ENCODE results near the gene SV2C.

SV2C gene

GRCh38 chr5:76310208-76310607, 227.0 kb downstream of the SV2C start:
- Histone ChIP-seq H3K4me2 (ENCODE audit: low read depth, low read length, poor library complexity, severe bottlenecking) (no peak overlapping the region), H3K79me2 (ENCODE audit: insufficient read depth, low read length) (no peaks in the 10 kb centered on the region), H3K36me3 (ENCODE audit: insufficient read depth, low read length) (no peaks in the 10 kb centered on the region), H3K4me3 (ENCODE audit: low read length, poor library complexity, severe bottlenecking) (no peak overlapping the region), H2AFZ (ENCODE audit: low read length) (no peak overlapping the region), H3K27me3 (ENCODE audit: insufficient read depth, low read length, poor library complexity, severe bottlenecking) (no peaks in the 10 kb centered on the region), H3K4me1 (ENCODE audit: insufficient read depth, low read length, poor library complexity, severe bottlenecking) (peaks cover 5% of the 10 kb centered on the region), H3K9me3 (ENCODE audit: insufficient read depth, low read depth, low read length) (no peaks in the 10 kb centered on the region), H3F3A (ENCODE audit: low read depth) (no peaks in the 10 kb centered on the region), H4K20me1 (ENCODE audit: insufficient read depth, low read length, poor library complexity, severe bottlenecking) (no peaks in the 10 kb centered on the region), H3K9me2 (replicated peaks; ENCODE audit: low read depth, low read length) (no peaks in the 10 kb centered on the region), H3K9ac (ENCODE audit: low read depth, low read length, poor library complexity, severe bottlenecking) (no peak overlapping the region)
- no peak for TF ChIP-seq EZH2phosphoT487 (IDR thresholded peaks at IDR 0.05; ENCODE audit: borderline replicate concordance)
- no peak for TF ChIP-seq CTCF (conservative IDR thresholded peaks at IDR 0.05; ENCODE audit: low read length)

GRCh38 chr5:76312783-76313182, 229.6 kb downstream of the SV2C start:
- no peak overlapping the region for H3K9ac ChIP-seq (ENCODE audit: low read depth, low read length, poor library complexity, severe bottlenecking)
- H3K4me2 ChIP-seq (ENCODE audit: low read depth, low read length, poor library complexity, severe bottlenecking) = no peak overlapping the region
- no peaks in the 10 kb centered on the region for H3K36me3 ChIP-seq (ENCODE audit: insufficient read depth, low read length)
- H3K9me2 ChIP-seq (replicated peaks; ENCODE audit: low read depth, low read length) = no peaks in the 10 kb centered on the region
- H3K4me3 ChIP-seq (ENCODE audit: low read length, poor library complexity, severe bottlenecking) = no peak overlapping the region
- no peaks in the 10 kb centered on the region for H3K79me2 ChIP-seq (ENCODE audit: insufficient read depth, low read length)
- H3K9me3 ChIP-seq (ENCODE audit: insufficient read depth, low read depth, low read length) = no peaks in the 10 kb centered on the region
- TF ChIP-seq CTCF (conservative IDR thresholded peaks at IDR 0.05; ENCODE audit: low read length) (no peak), EZH2phosphoT487 (IDR thresholded peaks at IDR 0.05; ENCODE audit: borderline replicate concordance) (no peak)
- H3F3A ChIP-seq (ENCODE audit: low read depth) = no peaks in the 10 kb centered on the region
- no peaks in the 10 kb centered on the region for H3K27me3 ChIP-seq (ENCODE audit: insufficient read depth, low read length, poor library complexity, severe bottlenecking)
- H3K4me1 ChIP-seq (ENCODE audit: insufficient read depth, low read length, poor library complexity, severe bottlenecking) = no peaks in the 10 kb centered on the region
- H2AFZ ChIP-seq (ENCODE audit: low read length) = no peak overlapping the region
- no peaks in the 10 kb centered on the region for H4K20me1 ChIP-seq (ENCODE audit: insufficient read depth, low read length, poor library complexity, severe bottlenecking)

GRCh38 chr5:76314643-76315042, 231.5 kb downstream of the SV2C start:
- Histone ChIP-seq H3K79me2 (ENCODE audit: insufficient read depth, low read length) (no peaks in the 10 kb centered on the region), H3K9me2 (replicated peaks; ENCODE audit: low read depth, low read length) (no peaks in the 10 kb centered on the region)
- TF ChIP-seq CTCF (conservative IDR thresholded peaks at IDR 0.05; ENCODE audit: low read length) (no peak), EZH2phosphoT487 (IDR thresholded peaks at IDR 0.05; ENCODE audit: borderline replicate concordance) (no peak)

More at GRCh38 chr5:76314643-76315042, 231.5 kb downstream of the SV2C start:
- no peak overlapping the region for H3K4me3 ChIP-seq (ENCODE audit: low read length, poor library complexity, severe bottlenecking)
- no peaks in the 10 kb centered on the region for H4K20me1 ChIP-seq (ENCODE audit: insufficient read depth, low read length, poor library complexity, severe bottlenecking)
- H2AFZ ChIP-seq (ENCODE audit: low read length) = no peak overlapping the region
- H3K9ac ChIP-seq (ENCODE audit: low read depth, low read length, poor library complexity, severe bottlenecking) = no peak overlapping the region
- peaks cover 14% of the 10 kb centered on the region for H3K4me1 ChIP-seq (ENCODE audit: insufficient read depth, low read length, poor library complexity, severe bottlenecking)
- no peak overlapping the region for H3K4me2 ChIP-seq (ENCODE audit: low read depth, low read length, poor library complexity, severe bottlenecking)
- no peaks in the 10 kb centered on the region for H3K9me3 ChIP-seq (ENCODE audit: insufficient read depth, low read depth, low read length)
- no peaks in the 10 kb centered on the region for H3K36me3 ChIP-seq (ENCODE audit: insufficient read depth, low read length)
- no peaks in the 10 kb centered on the region for H3K27me3 ChIP-seq (ENCODE audit: insufficient read depth, low read length, poor library complexity, severe bottlenecking)
- H3F3A ChIP-seq (ENCODE audit: low read depth) = no peaks in the 10 kb centered on the region

All from Loucy (cell line).